SK-N-MC (cell line): ENCODE data around the gene CDKL1.

Source experiments
- EZH2 ChIP-seq: fragments of 200-600 bp; sonication (generic); IDR thresholded peaks from one replicate; pipeline ENCODE4 v1.6.1; 2017; ENCODE audit warnings: antibody characterized with exemption
- FOXP2 ChIP-seq: optimal IDR thresholded peaks from 2 replicates; pipeline ENCODE3; 2011; ENCODE audit warnings: mild to moderate bottlenecking, moderate library complexity; ENCODE audit not compliant: insufficient read depth; ENCODE audit errors: extremely low read length, control extremely low read depth
- POLR2AphosphoS5 ChIP-seq: IDR thresholded peaks from 2 replicates; pipeline ENCODE4 v1.6.1; 2012; ENCODE audit warnings: mild to moderate bottlenecking, low read depth, low read length, borderline replicate concordance

GRCh38 chr14:50360851-50361250 lies 35.8 kb downstream of the CDKL1 start:
- TF ChIP-seq EZH2 = no peak
- TF ChIP-seq POLR2AphosphoS5 = no peak
- TF ChIP-seq FOXP2 = no peak
